ENCODE measurements around the gene ABCD4. TPM values are rescaled to one million over a fixed set of nuclear protein-coding genes. Genes with fewer than 3 reads are reported as not detected.

The ABCD4 gene
- total RNA-seq, 1 donor from 2014 or later, result 23.6 TPM

DNA sequence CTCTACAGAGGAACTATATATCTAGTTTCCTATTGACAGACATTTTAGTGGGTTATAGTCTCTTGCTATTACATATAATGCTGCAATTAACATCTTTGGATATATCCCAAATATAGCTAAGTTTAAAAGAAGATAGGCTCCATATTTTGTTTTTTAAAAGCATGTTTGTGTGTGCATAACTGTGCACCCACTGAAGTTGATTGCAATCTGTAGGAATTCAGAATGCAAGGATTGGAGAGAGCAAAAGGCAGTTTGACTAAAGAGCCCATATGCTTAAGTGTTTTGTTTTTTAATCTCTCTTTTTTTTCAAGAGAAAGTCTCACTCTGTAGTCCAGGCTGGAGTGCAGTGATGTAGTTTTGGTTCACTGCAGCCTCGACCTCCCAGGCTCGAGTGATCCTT is 9.4 kb upstream of the ABCD4 start:
- TF ChIP-seq, protein P1, sequence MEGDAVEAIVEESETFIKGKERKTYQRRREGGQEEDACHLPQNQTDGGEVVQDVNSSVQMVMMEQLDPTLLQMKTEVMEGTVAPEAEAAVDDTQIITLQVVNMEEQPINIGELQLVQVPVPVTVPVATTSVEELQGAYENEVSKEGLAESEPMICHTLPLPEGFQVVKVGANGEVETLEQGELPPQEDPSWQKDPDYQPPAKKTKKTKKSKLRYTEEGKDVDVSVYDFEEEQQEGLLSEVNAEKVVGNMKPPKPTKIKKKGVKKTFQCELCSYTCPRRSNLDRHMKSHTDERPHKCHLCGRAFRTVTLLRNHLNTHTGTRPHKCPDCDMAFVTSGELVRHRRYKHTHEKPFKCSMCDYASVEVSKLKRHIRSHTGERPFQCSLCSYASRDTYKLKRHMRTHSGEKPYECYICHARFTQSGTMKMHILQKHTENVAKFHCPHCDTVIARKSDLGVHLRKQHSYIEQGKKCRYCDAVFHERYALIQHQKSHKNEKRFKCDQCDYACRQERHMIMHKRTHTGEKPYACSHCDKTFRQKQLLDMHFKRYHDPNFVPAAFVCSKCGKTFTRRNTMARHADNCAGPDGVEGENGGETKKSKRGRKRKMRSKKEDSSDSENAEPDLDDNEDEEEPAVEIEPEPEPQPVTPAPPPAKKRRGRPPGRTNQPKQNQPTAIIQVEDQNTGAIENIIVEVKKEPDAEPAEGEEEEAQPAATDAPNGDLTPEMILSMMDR (IDR thresholded peaks at IDR 0.05; ENCODE audit: borderline replicate concordance), result no peak

DNA sequence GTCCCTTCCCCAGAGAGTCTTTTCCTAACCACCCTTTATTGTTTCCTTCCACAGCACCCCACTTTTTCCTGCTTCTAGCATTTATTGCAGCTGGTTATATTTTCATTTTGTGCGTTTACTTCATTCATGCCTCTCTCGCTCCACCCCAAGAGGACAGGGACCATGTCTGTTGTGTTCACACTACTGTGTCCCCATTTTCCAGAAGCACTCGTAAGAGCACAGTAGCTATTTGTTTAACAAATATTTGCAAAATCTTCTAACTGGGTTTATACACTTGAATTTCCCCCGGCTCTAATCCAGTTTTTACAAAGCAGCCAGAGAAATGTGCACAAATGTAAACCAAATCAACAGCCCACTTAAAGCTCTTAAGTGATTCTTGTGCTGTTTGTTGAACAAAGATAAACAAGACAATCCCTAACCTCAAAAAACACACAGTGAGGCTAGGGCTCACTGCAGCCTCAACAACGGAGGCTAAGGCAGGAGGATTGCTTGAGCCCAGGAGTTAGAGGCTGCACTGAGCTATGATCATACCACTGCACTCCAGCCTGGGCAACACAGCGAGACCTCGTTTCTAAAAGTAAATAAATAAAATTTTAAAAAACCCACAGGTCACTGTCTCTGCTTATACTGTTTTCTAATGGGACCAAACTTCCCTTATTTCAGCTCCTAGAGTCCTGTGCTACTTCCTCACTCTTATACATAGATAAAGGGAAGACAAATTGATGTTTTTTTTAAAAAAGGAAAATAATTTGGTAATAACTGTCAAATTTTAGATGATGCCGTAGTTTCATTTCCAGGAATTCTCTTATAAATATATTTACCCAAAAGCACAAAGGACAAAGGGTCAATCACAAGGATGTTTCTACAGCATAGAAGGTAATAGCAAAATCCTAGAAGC is 6.6 kb upstream of the ABCD4 start:
- TF ChIP-seq, protein P1 (IDR thresholded peaks at IDR 0.05; ENCODE audit: borderline replicate concordance), result no peak
- Histone ChIP-seq H3K36me3 (no peaks in the 10 kb centered on the region), H3K4me1 (no peaks in the 10 kb centered on the region), H3K27ac (replicated peaks) (no peak overlapping the region), H3K27me3 (ENCODE audit: low read depth) (no peaks in the 10 kb centered on the region), H3K9me3 (replicated peaks) (no peaks in the 10 kb centered on the region), H3K4me3 (no peak overlapping the region)
- intact Hi-C loops (cut with micrococcal nuclease), result no loop called here
- no peak for DNase-seq

More for the DNA sequence above, 9.4 kb upstream of the ABCD4 start:
- H3K27ac ChIP-seq (replicated peaks), result no peak overlapping the region
- H3K4me1 ChIP-seq, result no peaks in the 10 kb centered on the region
- intact Hi-C loops (cut with micrococcal nuclease), result no loop called here
- H3K9me3 ChIP-seq (replicated peaks), result no peaks in the 10 kb centered on the region
- no peak for DNase-seq
- no peaks in the 10 kb centered on the region for H3K36me3 ChIP-seq
- no peak overlapping the region for H3K4me3 ChIP-seq
- no peaks in the 10 kb centered on the region for H3K27me3 ChIP-seq (ENCODE audit: low read depth)

DNA sequence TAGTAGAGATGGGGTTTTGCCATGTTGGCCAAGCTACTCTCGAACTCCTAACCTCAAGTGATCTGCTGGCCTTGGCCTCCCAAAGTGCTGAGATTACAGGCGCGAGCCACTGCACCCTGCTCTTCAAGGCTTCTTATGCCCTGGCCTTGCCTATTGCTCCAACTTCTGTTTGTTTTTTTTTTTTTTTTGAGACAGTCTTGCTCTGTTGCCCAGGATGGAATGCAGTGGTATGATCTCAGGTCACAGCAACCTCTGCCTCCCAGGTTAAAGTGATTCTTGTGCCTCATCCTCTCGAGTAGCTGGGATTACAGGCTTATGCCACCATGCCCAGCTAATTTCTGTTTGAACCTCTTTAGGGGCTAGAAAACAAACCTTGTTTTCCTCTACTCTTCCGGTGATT is 6.0 kb upstream of the ABCD4 start:
- no peak for DNase-seq
- no peaks in the 10 kb centered on the region for H3K4me1 ChIP-seq
- TF ChIP-seq, protein P1 (IDR thresholded peaks at IDR 0.05; ENCODE audit: borderline replicate concordance), result no peak
- no peaks in the 10 kb centered on the region for H3K27me3 ChIP-seq (ENCODE audit: low read depth)
- no peaks in the 10 kb centered on the region for H3K9me3 ChIP-seq (replicated peaks)
- H3K36me3 ChIP-seq, result no peaks in the 10 kb centered on the region
- intact Hi-C loops (cut with micrococcal nuclease), result no loop called here
- no peak overlapping the region for H3K4me3 ChIP-seq
- no peak overlapping the region for H3K27ac ChIP-seq (replicated peaks)

DNA sequence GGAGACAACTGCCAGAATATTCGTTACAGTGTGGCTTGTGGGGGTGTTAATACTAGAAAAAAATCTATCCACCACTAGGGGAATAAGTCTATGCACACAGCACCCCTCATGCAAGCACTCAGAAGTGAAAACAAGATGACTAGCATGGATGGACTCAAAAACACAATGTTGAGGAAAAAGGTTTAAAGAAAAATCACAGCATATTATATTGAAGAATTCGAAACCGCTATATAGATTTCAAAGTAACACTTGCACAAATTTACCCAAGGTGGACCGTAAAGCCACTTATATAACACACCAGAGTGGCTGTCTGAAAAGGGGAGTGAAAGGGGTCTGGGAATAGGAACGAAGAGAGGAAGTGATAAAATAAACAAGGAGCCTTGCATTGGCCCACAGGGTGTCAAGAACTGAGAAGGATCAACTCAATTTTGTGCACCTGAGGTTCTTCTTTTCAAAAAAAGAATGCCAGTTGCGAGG is 544 bp downstream of the ABCD4 start:
- intact Hi-C loops (cut with micrococcal nuclease), result no loop called here
- Histone ChIP-seq H3K27me3 (ENCODE audit: low read depth) (no peaks in the 10 kb centered on the region), H3K4me3 (peak overlapping the region; percentile 98), H3K4me1 (peaks cover 52% of the 10 kb centered on the region), H3K9me3 (replicated peaks) (no peaks in the 10 kb centered on the region), H3K36me3 (peaks cover 28% of the 10 kb centered on the region), H3K27ac (replicated peaks) (peak overlapping the region; percentile 94)
- TF ChIP-seq, protein P1 (IDR thresholded peaks at IDR 0.05; ENCODE audit: borderline replicate concordance), result peak; percentile 54
- no peak for DNase-seq

DNA sequence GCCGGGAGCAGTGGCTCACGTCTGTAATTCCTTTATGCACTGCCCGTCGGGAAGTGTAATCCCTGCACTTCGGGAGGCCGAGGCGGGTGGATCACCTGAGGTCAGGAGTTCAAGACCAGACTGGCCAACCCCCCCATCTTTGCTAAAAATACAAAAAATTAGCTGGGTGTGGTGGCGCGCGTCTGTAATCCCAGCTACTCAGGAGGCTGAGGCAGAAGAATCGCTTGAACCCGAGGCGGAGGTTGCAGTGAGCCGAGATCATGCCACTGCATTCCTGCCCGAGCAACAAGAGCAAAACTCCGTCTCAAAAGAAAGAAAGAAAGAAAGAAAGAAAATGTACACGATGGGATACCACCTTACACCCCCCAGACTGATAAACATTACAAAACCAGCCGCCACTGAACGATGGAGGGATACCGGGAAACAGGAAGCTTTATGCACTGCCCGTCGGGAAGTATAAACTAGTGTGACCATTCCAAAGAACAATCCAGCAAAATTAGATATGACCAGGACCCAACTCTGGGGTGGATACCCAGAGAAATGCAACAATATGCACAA is 1.1 kb downstream of the ABCD4 start:
- Histone ChIP-seq H3K4me3 (peak overlapping the region; percentile 98), H3K4me1 (peaks cover 52% of the 10 kb centered on the region), H3K9me3 (replicated peaks) (no peaks in the 10 kb centered on the region), H3K36me3 (peaks cover 32% of the 10 kb centered on the region), H3K27ac (replicated peaks) (peak overlapping the region; percentile 94), H3K27me3 (ENCODE audit: low read depth) (no peaks in the 10 kb centered on the region)
- TF ChIP-seq, protein P1 (IDR thresholded peaks at IDR 0.05; ENCODE audit: borderline replicate concordance), result no peak
- no peak for DNase-seq
- intact Hi-C loops (cut with micrococcal nuclease), result no loop called here

Measured in left ventricle myocardium inferior (tissue), 1 donor.